Small intestine (tissue), 4 donors: Measurements from ENCODE around the gene AADACL4. TPM values are rescaled to one million over a fixed set of nuclear protein-coding genes. Genes with fewer than 3 reads are reported as not detected.

Source experiments
- polyA plus RNA-seq, 4 donors: library from polyadenylated mRNA; stranded (reverse) in 3 of 4; unstranded in 1 of 4; fragments of 200-250 nt in 3 of 4; fragments of 120-200 nt in 1 of 4; gene quantifications; one replicate each; pipeline versions ENCODE4 v1.2.1 to v1.2.3, GENCODE V29; 2013
- donor health status: healthy with polysubstance abuse.
- donor health status: Bipolar disorder and iron deficiency.
- donor health status: healthy.

The AADACL4 gene
- polyA plus RNA-seq, 4 donors = not detected

Other genes with a start within 250 kb of the AADACL4 start
- 10 to 100 TPM; 45.3 to 87.0 (median 63.5) TPM for gene DHRS3, start 25.9 kb upstream of the AADACL4 start, polyA plus RNA-seq
- not detected for gene AADACL3, start 72.0 kb downstream of the AADACL4 start, polyA plus RNA-seq
- under 1 TPM in 1 of 4 donors, not detected in 3; 0.01 TPM for gene CFAP107, start 102.1 kb downstream of the AADACL4 start, polyA plus RNA-seq
- gene PRAMEF12, start 129.7 kb downstream of the AADACL4 start, polyA plus RNA-seq = not detected
- gene PRAMEF1, start 147.3 kb downstream of the AADACL4 start, polyA plus RNA-seq = not detected
- not detected for gene PRAMEF11, start 187.3 kb downstream of the AADACL4 start, polyA plus RNA-seq
- gene HNRNPCL1, start 204.6 kb downstream of the AADACL4 start, polyA plus RNA-seq = not detected
- not detected for gene PRAMEF2, start 213.0 kb downstream of the AADACL4 start, polyA plus RNA-seq
- not detected for gene PRAMEF4, start 242.1 kb downstream of the AADACL4 start, polyA plus RNA-seq